Heart right ventricle (tissue), 16 donors: ENCODE results near the gene RXRB. TPM values are rescaled to one million over a fixed set of nuclear protein-coding genes. Genes with fewer than 3 reads are reported as not detected.

Experiments
- ATAC-seq, 8 donors: fragments of 200-7000 bp; cut with Tn5 transposase; one replicate each; pipeline ENCODE4 v1.9.1; 2020; ENCODE audit warnings: mild to moderate bottlenecking in 8 of 8, moderate library complexity in 8 of 8, moderate number of reproducible peaks in 1 of 8
- DNase-seq, 2 donors: peaks; one replicate each; pipeline ENCODE4 v3.0.0-alpha.2; 2020
- H3K27ac ChIP-seq, 10 donors: fragments of 200-600 bp; sonication (generic) in 2 of 10; one replicate each; pipeline versions ENCODE4 v1.5.0 to v1.8.0; 2020 to 2022; ENCODE audit warnings: mild to moderate bottlenecking in 3 of 10
- H3K27me3 ChIP-seq, 7 donors: fragments of 200-600 bp; one replicate each; pipeline ENCODE4 v1.8.0; 2021 to 2022; ENCODE audit warnings: mild to moderate bottlenecking in 2 of 7
- H3K36me3 ChIP-seq, 9 donors: fragments of 200-600 bp; sonication (generic) in 1 of 9; one replicate each; pipeline versions ENCODE4 v1.5.0 to v1.8.0; 2020 to 2022; ENCODE audit warnings: mild to moderate bottlenecking in 2 of 9
- H3K4me1 ChIP-seq, 9 donors: fragments of 200-600 bp; sonication (generic) in 1 of 9; one replicate each; pipeline versions ENCODE4 v1.5.0 to v1.8.0; 2020 to 2022; ENCODE audit warnings: mild to moderate bottlenecking in 4 of 9
- H3K4me3 ChIP-seq, 10 donors: fragments of 200-600 bp; sonication (generic) in 2 of 10; one replicate each; pipeline versions ENCODE4 v1.5.0 to v1.8.0; 2020 to 2022; ENCODE audit warnings: mild to moderate bottlenecking in 7 of 10, moderate library complexity in 2 of 10
- H3K9me3 ChIP-seq, 11 donors: fragments of 200-600 bp in 10 of 11; sonication (generic) in 2 of 11; one replicate each; pipeline versions ENCODE4 v1.5.0 to v1.8.0; 2013 to 2022; ENCODE audit warnings: mild to moderate bottlenecking in 2 of 11, control low read depth in 1 of 11, moderate library complexity in 1 of 11
- CTCF ChIP-seq, 9 donors: fragments of 200-600 bp; sonication (generic) in 2 of 9; IDR thresholded peaks; one replicate each; pipeline versions ENCODE4 v1.5.0 to v1.8.0; 2021 to 2022; ENCODE audit warnings: antibody characterized with exemption in 9 of 9, mild to moderate bottlenecking in 5 of 9, moderate library complexity in 1 of 9
- WGBS, 2 donors: extraction: QIAGEN DNeasy Blood & Tissue Kit; methylation state at CpG; one replicate each; pipeline ENCODE4 v1.1.7; 2013; ENCODE audit warnings: inconsistent platforms in 1 of 2; 5-methylcytosine and 5-hydroxymethylcytosine counted together
- intact Hi-C, 10 donors: fragments of 100-400 bp; cut with DNase I; formaldehyde crosslinking; loops; one replicate each; pipeline versions ENCODE4 v1.11.1 to v1.14.2; 2022
- polyA plus RNA-seq, 2 donors: library from polyadenylated mRNA; stranded (reverse); fragments of 200-250 nt; gene quantifications; one replicate each; pipeline ENCODE4 v1.2.3, GENCODE V29; 2013
- total RNA-seq, 10 donors: library from RNA; stranded (reverse); fragmentation: NEBNext Ultra II Directional in 3 of 10; extraction: Animal tissue kit (Norgen Biotek cat#: 25700) in 3 of 10; gene quantifications; one replicate each; pipeline versions ENCODE4 v1.2.1 to v1.2.4, GENCODE V29; 2021 to 2023
- donor health status: Arrhythmogenic right ventricular cardiomyopathy.
- donor health status: ischemic (EF 13 %, LVEDD 7.1; RV severe dilation, severe dysfunction).
- donor health status: healthy with polysubstance abuse.
- donor health status: DM: no; HTN: yes; CAD: no.
- donor health status: DM: no; HTN: no; CAD: no.
- donor health status: ischemic (EF 25% LVEDD 6.9; RV normal size, moderate dysfunction).
- donor health status: ischemic (EF 25% LVEDD 5.7; RV mildly dilated, moderate dysfunction).
- donor health status: healthy.
- donor health status: DM: yes; HTN: yes; CAD: no.
- donor health status: Ischemic cardiomyopathy.
- donor health status: ischemic (EF 35%, LVEDD 5.7; RV mildly dilated, moderate dysfunction).
- donor health status: nonischemic (EF 11% LVEDD 7.7; RV severe dilation, severe dysfunction).
- donor health status: DM: yes; HTN: yes; CAD: no.
- donor health status: PGD.
- donor health status: ischemic (EF 29% LVEDD 5.4; RV normal size, mild dysfunction).
- donor health status: nonischemic (EF 23%, LVEDD 6.1; RV moderate dilation, normal function).

Gene RXRB
- total and polyA plus RNA-seq, 12 donors, result 22.2 to 40.7 (median 33.2) TPM

DNA sequence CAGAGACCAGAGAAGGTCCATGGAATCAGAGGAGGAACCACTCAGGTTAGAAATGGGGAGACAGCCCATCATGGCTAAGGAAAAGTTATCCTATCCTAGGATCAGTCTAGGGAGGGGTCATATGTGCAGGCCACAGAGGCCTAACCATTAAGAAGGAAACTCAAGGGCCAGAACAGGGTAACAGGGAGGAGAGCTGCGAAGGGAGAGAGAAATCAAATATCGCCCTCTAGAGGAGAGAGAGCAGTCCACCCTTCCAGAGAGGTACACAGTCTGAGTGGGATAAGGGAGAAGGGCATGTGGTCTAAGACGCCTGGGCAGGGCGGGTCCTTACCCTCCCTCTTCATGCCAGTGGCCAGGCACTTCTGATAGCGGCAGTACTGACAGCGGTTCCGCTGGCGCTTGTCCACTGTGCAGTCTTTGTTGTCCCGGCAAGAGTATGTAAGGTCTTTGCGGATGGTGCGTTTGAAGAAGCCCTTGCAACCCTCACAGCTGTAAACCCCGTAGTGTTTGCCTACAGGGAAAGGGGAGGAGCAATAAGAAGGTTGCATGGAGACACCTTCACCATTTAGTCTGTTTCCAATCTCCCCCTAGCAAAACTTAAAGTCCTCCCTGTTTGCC, 2.9 kb downstream of the RXRB start:
- Histone ChIP-seq H3K9me3 (no peaks in the 10 kb centered on the region), H3K27me3 (peaks cover 0 to 6% (median 0%) of the 10 kb centered on the region in 7 donors), H3K36me3 (peaks cover 0 to 54% (median 33%) of the 10 kb centered on the region in 9 donors), H3K4me3 (no peak overlapping the region), H3K27ac (peak overlapping the region in 7 of 10 donors; percentile 2 to 65 (median 26)), H3K4me1 (peaks cover 22 to 62% (median 51%) of the 10 kb centered on the region in 9 donors)
- peak; percentile 42 to 80 (median 71) for TF ChIP-seq CTCF (IDR thresholded peaks at IDR 0.05)
- intact Hi-C loops, result loop anchor here in 7 of 10 donors (2.0 to 5.0 kb wide), 3 partner anchors 35 to 230 kb away; partner anchors contain the start of gene BRD2 (in 1 of the 7)
- DNase-seq (peak in 1 of 2 donors; percentile 38), ATAC-seq (peak in 7 of 8 donors; percentile 10 to 33 (median 27))
- 18 to 31% methylated on average over 12 of the region's 12 CpGs for WGBS, 2 donors

GRCh38 chr6:33195304-33196165, 4.9 kb downstream of the RXRB start:
- no peak overlapping the region for H3K4me3 ChIP-seq
- no peak for TF ChIP-seq CTCF (IDR thresholded peaks at IDR 0.05)
- H3K27me3 ChIP-seq, result peaks cover 0 to 26% (median 0%) of the 10 kb centered on the region in 7 donors
- peaks cover 0 to 44% (median 24%) of the 10 kb centered on the region in 9 donors for H3K36me3 ChIP-seq
- intact Hi-C loops, result loop anchor here in 6 of 10 donors (5.0 kb wide), 2 partner anchors 33 to 228 kb away; partner anchors contain the start of gene BRD2 (in 1 of the 6)
- 71 to 75% methylated on average over 15 of the region's 15 CpGs for WGBS, 2 donors
- no peaks in the 10 kb centered on the region for H3K9me3 ChIP-seq
- peaks cover 10 to 66% (median 44%) of the 10 kb centered on the region in 9 donors for H3K4me1 ChIP-seq
- no peak for ATAC-seq
- DNase-seq, result no peak
- no peak overlapping the region for H3K27ac ChIP-seq

GRCh38 chr6:33194431-33194979, 6.0 kb downstream of the RXRB start:
- H3K4me1 ChIP-seq, result peaks cover 10 to 63% (median 42%) of the 10 kb centered on the region in 9 donors
- H3K4me3 ChIP-seq, result no peak overlapping the region
- H3K27ac ChIP-seq, result peak overlapping the region in 1 of 10 donors; percentile 74
- intact Hi-C loops, result loop anchor here in 1 of 10 donors (1.0 kb wide), 1 partner anchor 16 kb away; no protein-coding TSS in a partner anchor
- no peak for ATAC-seq
- H3K36me3 ChIP-seq, result peaks cover 0 to 44% (median 24%) of the 10 kb centered on the region in 9 donors
- no peak for DNase-seq
- H3K9me3 ChIP-seq, result no peaks in the 10 kb centered on the region
- WGBS, 2 donors, result 50 to 66% methylated on average over 8 of the region's 8 CpGs
- TF ChIP-seq CTCF (IDR thresholded peaks at IDR 0.05), result no peak
- H3K27me3 ChIP-seq, result peaks cover 0 to 35% (median 0%) of the 10 kb centered on the region in 7 donors

DNA sequence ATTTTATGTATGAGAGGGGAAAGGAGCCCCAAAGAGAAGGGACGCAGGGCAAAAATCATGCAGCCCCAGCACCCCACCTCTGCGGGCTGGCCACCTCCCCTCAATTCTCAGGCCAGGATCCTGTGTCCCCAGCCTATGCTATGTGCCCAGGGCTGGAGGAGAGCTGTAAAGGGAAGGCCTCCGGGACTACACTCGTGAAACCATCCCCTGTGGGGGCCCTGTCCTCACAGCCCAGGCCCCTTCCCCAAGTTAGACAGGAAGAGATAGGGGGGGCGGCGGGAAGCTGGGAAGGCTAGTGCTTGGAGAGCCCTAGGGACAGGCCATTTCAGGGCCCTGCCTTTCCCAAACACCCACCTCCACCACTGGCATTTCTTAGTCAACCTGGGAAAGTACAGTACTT, 6.8 kb downstream of the RXRB start:
- TF ChIP-seq CTCF (IDR thresholded peaks at IDR 0.05), result no peak
- H3K4me3 ChIP-seq, result peak overlapping the region in 7 of 10 donors; percentile 33 to 56 (median 49)
- ATAC-seq (peak in 3 of 8 donors; percentile 2 to 6 (median 4)), DNase-seq (no peak)
- H3K27ac ChIP-seq, result peak overlapping the region in 8 of 10 donors; percentile 23 to 80 (median 68)
- H3K36me3 ChIP-seq, result peaks cover 0 to 44% (median 24%) of the 10 kb centered on the region in 9 donors
- peaks cover 0 to 35% (median 0%) of the 10 kb centered on the region in 7 donors for H3K27me3 ChIP-seq
- WGBS, 2 donors, result 47 to 56% methylated on average over 6 of the region's 6 CpGs
- H3K9me3 ChIP-seq, result no peaks in the 10 kb centered on the region
- intact Hi-C loops, result loop anchor here in 1 of 10 donors (1.0 kb wide), 1 partner anchor 17 kb away; no protein-coding TSS in a partner anchor
- H3K4me1 ChIP-seq, result peaks cover 5 to 54% (median 33%) of the 10 kb centered on the region in 9 donors
